ENCODE measurements around the gene PHLPP2.

The PHLPP2 gene

DNA sequence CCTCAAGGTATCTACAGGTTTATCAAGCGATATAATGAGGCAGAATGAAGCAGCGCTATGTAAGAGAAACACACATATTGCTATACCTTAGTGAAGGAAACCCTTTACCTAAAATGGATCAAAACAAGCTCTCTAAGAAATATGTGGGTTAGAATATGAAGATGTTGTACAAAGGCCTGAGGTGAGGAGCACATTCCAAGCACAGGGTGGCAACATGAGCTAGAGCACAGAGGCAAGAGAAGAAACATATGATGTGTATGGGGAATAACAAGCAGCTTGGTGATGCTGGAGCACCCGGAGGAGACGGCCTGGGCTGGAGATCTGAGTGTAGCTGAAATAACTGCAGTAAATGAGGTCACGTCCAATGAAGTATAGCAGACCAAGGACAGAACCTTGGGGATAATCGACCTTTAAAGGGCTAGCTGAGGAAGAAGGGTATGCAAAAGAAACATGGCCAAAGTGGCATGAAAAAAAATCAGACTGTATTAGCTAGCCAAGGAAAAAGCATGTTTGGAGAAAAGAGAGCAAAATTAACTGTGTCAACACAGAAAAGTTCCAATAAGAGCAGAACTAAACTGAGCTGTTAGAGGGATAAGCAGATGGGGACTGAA lies 54.5 kb downstream of the PHLPP2 start:
- DNase-seq, result no peak

GRCh38 chr16:71666928-71667707 lies 57.4 kb downstream of the PHLPP2 start:
- DNase-seq, result no peak

- no peak for DNase-seq
Measured at GRCh38 chr16:71666264-71666663, 58.2 kb downstream of the PHLPP2 start.

DNA sequence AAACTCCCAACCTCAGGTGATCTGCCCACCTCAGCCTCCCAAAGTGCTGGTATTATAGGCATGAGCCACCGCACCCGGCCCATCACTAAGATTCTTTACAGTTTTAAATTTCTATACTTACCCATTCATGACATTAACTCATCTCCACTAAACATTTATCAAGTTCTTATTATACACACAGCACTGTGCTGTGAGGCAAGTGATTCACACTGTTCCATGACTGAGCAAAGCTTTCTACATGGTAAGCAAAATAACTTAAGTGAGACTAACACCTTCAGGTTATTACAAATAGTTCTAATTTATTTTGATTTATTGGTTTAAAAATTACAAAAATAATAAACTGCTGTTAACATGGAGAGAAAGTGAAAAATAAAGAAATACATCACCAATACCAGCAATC lies 65.0 kb downstream of the PHLPP2 start:
- DNase-seq, result no peak

GRCh38 chr16:71658771-71659170 lies 65.7 kb downstream of the PHLPP2 start:
- DNase-seq, result no peak

- no peak for DNase-seq
Measured at GRCh38 chr16:71649704-71650103, 74.8 kb downstream of the PHLPP2 start.

DNA sequence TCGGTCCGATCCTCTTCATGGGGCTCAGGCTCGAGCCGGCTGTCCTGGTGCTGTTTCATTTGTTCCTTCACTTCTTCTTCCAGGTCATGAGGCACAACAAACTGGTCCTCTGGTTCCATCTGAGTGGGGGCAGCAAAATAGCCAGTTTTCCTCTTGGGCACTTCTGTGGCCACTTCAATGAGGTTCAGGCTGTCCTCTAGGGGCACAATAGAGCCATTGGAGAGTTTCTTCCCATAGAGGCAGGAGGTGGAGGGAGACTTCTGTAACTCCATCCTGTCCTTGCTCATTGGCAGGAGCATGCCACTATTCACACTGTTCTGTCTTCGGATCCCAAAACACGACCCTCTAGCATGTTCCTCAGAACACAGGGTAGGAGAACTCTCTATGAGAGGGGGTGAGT lies 75.6 kb downstream of the PHLPP2 start:
- DNase-seq, result no peak

DNA sequence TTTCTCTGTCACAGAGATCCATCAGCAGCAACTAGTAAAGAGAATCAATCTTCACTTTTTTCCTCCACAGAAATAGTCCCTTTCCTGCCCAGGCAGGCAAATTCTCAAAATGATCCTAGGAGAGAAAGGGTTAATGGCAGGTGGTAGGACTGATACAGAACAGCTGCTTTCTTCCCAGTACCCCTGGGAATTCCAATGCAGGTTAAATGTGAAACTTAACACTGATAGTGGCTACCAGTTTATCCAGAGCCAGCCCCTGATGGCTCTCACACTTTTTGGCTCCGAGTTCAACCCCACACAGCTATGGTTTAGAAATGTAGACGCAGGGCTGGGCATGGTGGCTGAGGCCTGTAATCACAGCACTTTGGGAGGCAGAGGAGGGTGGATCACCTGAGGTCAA lies 76.3 kb downstream of the PHLPP2 start:
- no peak for DNase-seq

GRCh38 chr16:71647391-71647790 lies 77.1 kb downstream of the PHLPP2 start:
- DNase-seq, result no peak

GRCh38 chr16:71645450-71645849 lies 79.1 kb downstream of the PHLPP2 start:
- peak; percentile 53 for DNase-seq

GRCh38 chr16:71637398-71637797 lies 87.1 kb downstream of the PHLPP2 start:
- DNase-seq, result no peak

DNA sequence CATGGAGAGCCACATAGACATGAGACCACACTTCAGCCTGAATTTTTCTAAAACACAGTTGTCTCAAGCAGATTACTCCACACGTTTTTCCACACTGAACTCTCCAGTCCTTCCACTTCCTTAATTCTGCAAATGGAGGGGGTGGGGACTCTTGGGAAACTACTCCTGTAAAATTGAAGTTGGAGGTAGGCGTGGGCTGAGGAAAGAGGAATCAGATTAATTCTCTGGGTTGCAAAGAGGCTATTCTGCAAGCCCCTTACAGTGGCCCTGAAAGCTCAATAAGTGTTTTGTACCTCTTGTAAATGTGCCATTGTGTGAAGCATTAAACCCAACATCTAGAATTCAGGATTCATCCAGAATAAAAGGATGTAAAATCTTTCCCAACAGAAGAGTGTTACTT lies 88.9 kb downstream of the PHLPP2 start:
- DNase-seq, result no peak

DNA sequence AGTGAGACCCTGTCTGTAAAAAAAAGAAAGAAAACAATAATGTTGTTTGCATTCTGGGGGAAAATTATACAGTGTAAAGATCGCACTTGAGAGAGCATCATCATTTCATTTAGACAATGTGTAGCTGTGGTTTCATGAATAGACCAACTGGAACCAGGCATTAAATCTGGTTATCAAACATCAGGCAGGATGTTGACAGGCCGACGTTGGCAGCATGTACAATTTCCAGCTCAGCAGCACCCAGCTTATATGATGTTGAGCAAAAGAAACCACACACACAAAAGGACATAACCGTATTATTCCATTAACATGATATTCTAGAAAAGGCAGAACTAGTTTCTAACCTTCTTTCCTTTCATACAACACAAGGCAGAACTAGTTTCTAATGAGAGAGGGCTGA lies 92.7 kb downstream of the PHLPP2 start:
- no peak for DNase-seq

GRCh38 chr16:71630808-71631207 lies 93.7 kb downstream of the PHLPP2 start:
- DNase-seq, result no peak

DNA sequence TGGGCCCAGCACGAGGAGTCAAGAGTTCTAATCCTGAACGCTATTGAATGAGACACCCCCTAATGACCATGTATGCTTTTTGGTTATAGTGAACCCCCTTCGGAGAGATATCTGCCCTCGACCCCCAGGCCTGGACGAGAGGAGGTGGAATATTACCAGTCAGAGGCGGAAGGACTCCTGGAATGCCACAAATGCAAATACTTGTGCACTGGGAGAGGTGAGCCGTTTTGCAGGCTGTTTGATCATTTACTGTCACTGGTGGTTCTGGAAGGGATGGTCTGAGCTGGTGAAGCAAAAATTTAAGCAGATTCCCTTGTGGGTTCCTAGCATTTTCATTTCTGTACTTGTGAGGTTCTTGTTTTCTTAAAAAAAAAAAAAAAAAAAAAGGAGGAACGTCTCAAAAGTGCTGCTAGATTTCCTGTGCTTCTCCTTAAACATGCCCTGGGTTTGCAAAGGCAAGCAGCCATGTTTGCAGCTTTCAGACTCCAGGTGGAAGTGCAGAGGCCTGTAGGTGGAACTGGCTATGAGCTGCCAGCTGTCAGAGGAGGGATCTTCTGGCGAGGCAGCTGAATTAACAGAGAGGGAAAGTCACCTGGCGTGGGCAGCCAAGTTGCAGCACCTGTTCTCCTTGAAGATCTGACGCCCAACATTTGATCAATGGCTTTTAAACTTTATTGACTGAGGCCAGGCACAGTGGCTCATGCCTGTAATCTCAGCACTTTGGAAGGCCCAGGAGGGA lies 95.1 kb downstream of the PHLPP2 start:
- no peak for DNase-seq

- no peak for DNase-seq
Measured at GRCh38 chr16:71628810-71629209, 95.7 kb downstream of the PHLPP2 start.

GRCh38 chr16:71627731-71628181 lies 96.7 kb downstream of the PHLPP2 start:
- DNase-seq, result no peak

- no peak for DNase-seq
Measured at GRCh38 chr16:71626858-71627213, 97.7 kb downstream of the PHLPP2 start.

GRCh38 chr16:71626018-71626857 lies 98.3 kb downstream of the PHLPP2 start, which contains the start of gene MARVELD3:
TSS of gene MARVELD3 (plus strand) at chr16:71626184. CDS start at chr16:71626230, 46 bp downstream.
- DNase-seq, result no peak

DNA sequence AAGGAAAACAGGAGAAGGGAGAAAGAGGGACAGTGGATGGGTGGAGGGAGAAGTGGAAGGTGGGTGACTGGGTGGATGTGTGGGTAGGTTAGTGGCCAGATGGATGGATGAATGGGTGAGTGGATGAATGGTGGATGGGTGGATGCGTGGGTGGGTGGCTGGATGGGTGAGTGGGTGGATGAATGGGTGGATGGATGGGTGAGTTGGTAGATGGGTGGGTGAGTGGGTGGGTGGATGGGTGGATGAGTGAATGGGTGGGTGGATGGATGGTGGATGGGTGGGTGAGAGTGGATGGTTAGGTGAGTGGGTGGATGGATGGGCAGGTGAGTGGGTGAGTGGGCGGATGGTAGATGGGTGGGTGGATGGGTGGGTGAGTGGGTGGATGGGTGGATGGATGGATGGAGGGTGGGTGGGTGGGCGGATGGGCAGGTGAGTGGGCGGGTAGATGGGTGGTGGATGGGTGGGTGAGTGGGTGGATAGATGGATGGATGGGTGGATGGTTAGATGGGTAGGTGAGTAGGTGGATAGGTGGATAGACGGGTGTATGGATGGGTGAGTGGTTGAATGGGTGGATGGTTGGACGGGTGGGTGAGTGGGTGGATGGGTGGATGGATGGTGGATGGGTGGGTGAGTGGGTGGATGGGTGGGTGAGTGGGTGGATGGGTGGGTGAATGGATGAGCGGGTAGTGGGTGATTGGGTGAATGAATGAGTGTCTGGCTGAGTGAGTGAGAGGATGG lies 99.2 kb downstream of the PHLPP2 start:
- DNase-seq, result no peak

GRCh38 chr16:71623597-71623996 lies 100.9 kb downstream of the PHLPP2 start:
- no peak for DNase-seq

- DNase-seq, result no peak
Measured at GRCh38 chr16:71622088-71622487, 102.4 kb downstream of the PHLPP2 start.

Measured in NCI-H2227 treated with DMSO at 0.1 percent for 48 hours (cell line).